CD4-positive, alpha-beta T cell (primary cell): ENCODE data around the gene RAPGEF4. TPM values are rescaled to one million over a fixed set of nuclear protein-coding genes. Genes with fewer than 3 reads are reported as not detected.

Source experiments
- ATAC-seq: fragments of 200-7000 bp; cut with Tn5 transposase; one replicate; pipeline ENCODE4 v1.10.0; 2022; ENCODE audit warnings: mild to moderate bottlenecking; ENCODE audit not compliant: poor library complexity
- CTCF ChIA-PET: fragments of 350-600 bp; sonication (Branson Sonifier 250); formaldehyde crosslinking; loops from one replicate; lab custom pipeline; 2021; ENCODE audit warnings: antibody characterized with exemption, inconsistent platforms; lab: Charles Lee
- POLR2A ChIA-PET: fragments of 350-600 bp; sonication (Branson Sonifier 250); formaldehyde crosslinking; loops from one replicate; lab custom pipeline; 2021; ENCODE audit warnings: antibody characterized with exemption, inconsistent platforms; lab: Charles Lee
- DNase-seq, 14 experiments: peaks; one replicate each; pipeline ENCODE4 v3.0.0-alpha.2; 2013 to 2020; ENCODE audit warnings: mixed read lengths in 2 of 14
- H3K27ac ChIP-seq, 2 donors: one replicate each; pipeline versions ENCODE4 v1.5.1 to v1.7.0; 2013; ENCODE audit warnings: low read length in 2 of 2, low read depth in 1 of 2, mild to moderate bottlenecking in 1 of 2
- H3K27me3 ChIP-seq, 2 experiments: 1 replicate in 1 of 2; 2 replicates in 1 of 2; pipeline versions ENCODE4 v1.6.1 to v1.7.0; 2013; ENCODE audit warnings: low read length in 2 of 2, control low read depth in 1 of 2, mild to moderate bottlenecking in 1 of 2, moderate library complexity in 1 of 2; ENCODE audit not compliant: insufficient read depth in 2 of 2, control insufficient read depth in 1 of 2
- H3K36me3 ChIP-seq: one replicate; pipeline ENCODE4 v1.6.1; 2013; ENCODE audit warnings: low read length, control low read depth; ENCODE audit not compliant: insufficient read depth
- H3K4me1 ChIP-seq: one replicate; pipeline ENCODE4 v1.6.1; 2013; ENCODE audit warnings: low read length, control low read depth; ENCODE audit not compliant: insufficient read depth
- H3K4me3 ChIP-seq: one replicate; pipeline ENCODE4 v1.5.1; 2013; ENCODE audit warnings: mild to moderate bottlenecking, low read length, moderate library complexity
- H3K9me3 ChIP-seq, 2 experiments: 1 replicate in 1 of 2; 2 replicates in 1 of 2; pipeline versions ENCODE4 v1.6.1 to v1.7.0; 2013; ENCODE audit warnings: low read length in 2 of 2, mild to moderate bottlenecking in 2 of 2, control low read depth in 1 of 2, moderate library complexity in 1 of 2; ENCODE audit not compliant: control insufficient read depth in 1 of 2, insufficient read depth in 1 of 2
- H3K27ac Mint-ChIP-seq: one replicate; pipeline ENCODE4 v1.8.0; 2020; ENCODE audit warnings: mixed read lengths
- H3K27me3 Mint-ChIP-seq: one replicate; pipeline ENCODE4 v1.8.0; 2021; ENCODE audit warnings: mixed read lengths
- H3K36me3 Mint-ChIP-seq: one replicate; pipeline ENCODE4 v1.8.0; 2021; ENCODE audit warnings: low read depth, mixed read lengths
- H3K4me1 Mint-ChIP-seq: one replicate; pipeline ENCODE4 v1.8.0; 2021; ENCODE audit warnings: low read depth, mixed read lengths
- H3K4me3 Mint-ChIP-seq: one replicate; pipeline ENCODE4 v1.8.0; 2020; ENCODE audit warnings: mild to moderate bottlenecking, mixed read lengths
- H3K9me3 Mint-ChIP-seq: one replicate; pipeline ENCODE4 v1.8.0; 2020; ENCODE audit warnings: mixed read lengths
- CTCF ChIP-seq: fragments of 200-600 bp; IDR thresholded peaks from one replicate; pipeline ENCODE4 v1.8.0; 2022; ENCODE audit warnings: antibody characterized with exemption, mild to moderate bottlenecking
- intact Hi-C, 2 experiments: fragments of 100-400 bp; cut with DNase I in 1 of 2; cut with micrococcal nuclease in 1 of 2; formaldehyde crosslinking; loops; one replicate each; pipeline versions ENCODE4 v1.15.1 to v1.9.0; 2023 to 2025; cut with DNase I, micrococcal nuclease
- total RNA-seq, 174 experiments: library from RNA in 2 of 174; stranded (reverse) in 2 of 174; gene quantifications; one replicate each; pipeline ENCODE4 v1.2.3 and lab custom pipeline; 2021 to 2026

The RAPGEF4 gene
- total RNA-seq, 2 experiments from 2014 or later = 0.69 to 0.73 TPM

GRCh38 chr2:172839446-172839845 lies 103.8 kb downstream of the RAPGEF4 start:
- Mint-ChIP-seq H3K36me3 (no peaks in the 10 kb centered on the region), H3K4me3 (no peak overlapping the region), H3K4me1 (no peaks in the 10 kb centered on the region), H3K27ac (no peak overlapping the region), H3K27me3 (peaks cover 20% of the 10 kb centered on the region), H3K9me3 (no peaks in the 10 kb centered on the region)
- TF ChIP-seq CTCF = no peak
- ATAC-seq (no peak), DNase-seq (no peak)
- ChIA-PET POLR2A (no interaction called here), CTCF (no interaction called here)
- intact Hi-C loops = no loop called here
- H3K9me3 ChIP-seq = no peaks in the 10 kb centered on the region
- no peaks in the 10 kb centered on the region for H3K4me1 ChIP-seq
- peaks cover 0 to 15% of the 10 kb centered on the region in 2 experiments for H3K27me3 ChIP-seq
- no peak overlapping the region for H3K4me3 ChIP-seq
- no peak overlapping the region for H3K27ac ChIP-seq
- no peaks in the 10 kb centered on the region for H3K36me3 ChIP-seq

- H3K36me3 Mint-ChIP-seq = no peaks in the 10 kb centered on the region
- Histone ChIP-seq H3K27ac (no peak overlapping the region), H3K27me3 (peaks cover 0 to under 1% of the 10 kb centered on the region in 2 experiments), H3K4me3 (no peak overlapping the region), H3K36me3 (no peaks in the 10 kb centered on the region), H3K9me3 (no peaks in the 10 kb centered on the region), H3K4me1 (no peaks in the 10 kb centered on the region)
- ATAC-seq = no peak
- ChIA-PET POLR2A (no interaction called here), CTCF (no interaction called here)
- no peaks in the 10 kb centered on the region for H3K4me1 Mint-ChIP-seq
- no peak overlapping the region for H3K4me3 Mint-ChIP-seq
- H3K27ac Mint-ChIP-seq = no peak overlapping the region
- TF ChIP-seq CTCF = no peak
- intact Hi-C loops = no loop called here
- peaks cover 8% of the 10 kb centered on the region for H3K27me3 Mint-ChIP-seq
- no peak for DNase-seq
- H3K9me3 Mint-ChIP-seq = no peaks in the 10 kb centered on the region
Measured at GRCh38 chr2:172842511-172843265, 107.0 kb downstream of the RAPGEF4 start.

GRCh38 chr2:172843266-172843582 lies 107.6 kb downstream of the RAPGEF4 start:
- H3K27me3 ChIP-seq = no peaks in the 10 kb centered on the region
- no peak overlapping the region for H3K27ac ChIP-seq
- no peak for ATAC-seq
- no peak overlapping the region for H3K27ac Mint-ChIP-seq
- CTCF ChIA-PET = no interaction called here
- H3K4me3 ChIP-seq = no peak overlapping the region
- DNase-seq = no peak
- peaks cover 8% of the 10 kb centered on the region for H3K27me3 Mint-ChIP-seq
- no peak for TF ChIP-seq CTCF
- POLR2A ChIA-PET = no interaction called here
- no peaks in the 10 kb centered on the region for H3K9me3 ChIP-seq
- no peaks in the 10 kb centered on the region for H3K4me1 Mint-ChIP-seq
- no peaks in the 10 kb centered on the region for H3K36me3 ChIP-seq
- H3K9me3 Mint-ChIP-seq = no peaks in the 10 kb centered on the region
- H3K4me3 Mint-ChIP-seq = no peak overlapping the region
- H3K36me3 Mint-ChIP-seq = no peaks in the 10 kb centered on the region
- H3K4me1 ChIP-seq = no peaks in the 10 kb centered on the region
- intact Hi-C loops = no loop called here
